Left lung (tissue), 10 donors: ENCODE measurements around the gene LRRC25. TPM values are rescaled to one million over a fixed set of nuclear protein-coding genes. Genes with fewer than 3 reads are reported as not detected.
A peak's percentile ranks its signal among the peaks of the same experiment; 100 is the strongest.

Experiments
- ATAC-seq: fragments of 200-7000 bp; cut with Tn5 transposase; one replicate; pipeline ENCODE4 v1.9.1; 2020; ENCODE audit warnings: moderate library complexity
- DNase-seq, 4 donors: peaks; one replicate each; pipeline ENCODE4 v3.0.0-alpha.2; 2013 to 2020
- H3K27ac ChIP-seq, 2 donors: fragments of 200-600 bp; sonication (generic) in 1 of 2; one replicate each; pipeline versions ENCODE4 v1.5.0 to v1.8.0; 2020 to 2021
- H3K27me3 ChIP-seq, 2 donors: fragments of 200-600 bp; sonication (generic) in 1 of 2; one replicate each; pipeline versions ENCODE4 v1.5.0 to v1.8.0; 2020 to 2021
- H3K36me3 ChIP-seq, 2 donors: fragments of 200-600 bp; sonication (generic) in 1 of 2; one replicate each; pipeline versions ENCODE4 v1.5.0 to v1.8.0; 2020 to 2021
- H3K4me1 ChIP-seq, 2 donors: fragments of 200-600 bp; one replicate each; pipeline ENCODE4 v1.8.0; 2021
- H3K4me3 ChIP-seq, 2 donors: fragments of 200-600 bp; sonication (generic) in 1 of 2; one replicate each; pipeline versions ENCODE4 v1.5.0 to v1.8.0; 2020 to 2021; ENCODE audit warnings: mild to moderate bottlenecking in 1 of 2
- H3K9me3 ChIP-seq, 2 donors: fragments of 200-600 bp; sonication (generic) in 1 of 2; one replicate each; pipeline versions ENCODE4 v1.5.0 to v1.8.0; 2020 to 2021
- intact Hi-C, 2 donors: fragments of 100-400 bp; cut with DNase I; formaldehyde crosslinking; loops; one replicate each; pipeline versions ENCODE4 v1.11.2 to v1.14.2; 2022
- polyA plus RNA-seq, 6 donors: library from polyadenylated mRNA; unstranded; fragments of 120-200 nt; gene quantifications; one replicate each; pipeline ENCODE4 v1.2.1, GENCODE V29; 2013; ENCODE audit not compliant: insufficient read length in 6 of 6
- total RNA-seq, 2 donors: library from RNA; stranded (reverse); fragmentation: NEBNext Ultra II Directional; extraction: Animal tissue kit (Norgen Biotek cat#: 25700); gene quantifications; one replicate each; pipeline ENCODE4 v1.2.1, GENCODE V29; 2021
- TF ChIP-seq, protein P1 (sequence below), 2 donors: fragments of 200-600 bp; sonication (generic) in 1 of 2; IDR thresholded peaks; one replicate each; pipeline versions ENCODE4 v1.5.0 to v1.8.0; 2021; ENCODE audit warnings: antibody characterized with exemption in 2 of 2
- donor health status: DM: no; HTN: yes; CAD: no.
- donor health status: DM: no; HTN: no; CAD: no.

LRRC25 gene
- total and polyA plus RNA-seq, 8 donors, result 1.3 to 53.7 (median 1.6) TPM

GRCh38 chr19:18440936-18441803 is 43.7 kb upstream of the LRRC25 start:
- H3K9me3 ChIP-seq, result no peaks in the 10 kb centered on the region
- H3K27ac ChIP-seq, result no peak overlapping the region
- no peak overlapping the region for H3K4me3 ChIP-seq
- ATAC-seq (no peak), DNase-seq (no peak)
- peaks cover 0 to 33% of the 10 kb centered on the region in 2 donors for H3K27me3 ChIP-seq
- H3K36me3 ChIP-seq, result peaks cover 0 to 35% of the 10 kb centered on the region in 2 donors
- TF ChIP-seq, protein P1, sequence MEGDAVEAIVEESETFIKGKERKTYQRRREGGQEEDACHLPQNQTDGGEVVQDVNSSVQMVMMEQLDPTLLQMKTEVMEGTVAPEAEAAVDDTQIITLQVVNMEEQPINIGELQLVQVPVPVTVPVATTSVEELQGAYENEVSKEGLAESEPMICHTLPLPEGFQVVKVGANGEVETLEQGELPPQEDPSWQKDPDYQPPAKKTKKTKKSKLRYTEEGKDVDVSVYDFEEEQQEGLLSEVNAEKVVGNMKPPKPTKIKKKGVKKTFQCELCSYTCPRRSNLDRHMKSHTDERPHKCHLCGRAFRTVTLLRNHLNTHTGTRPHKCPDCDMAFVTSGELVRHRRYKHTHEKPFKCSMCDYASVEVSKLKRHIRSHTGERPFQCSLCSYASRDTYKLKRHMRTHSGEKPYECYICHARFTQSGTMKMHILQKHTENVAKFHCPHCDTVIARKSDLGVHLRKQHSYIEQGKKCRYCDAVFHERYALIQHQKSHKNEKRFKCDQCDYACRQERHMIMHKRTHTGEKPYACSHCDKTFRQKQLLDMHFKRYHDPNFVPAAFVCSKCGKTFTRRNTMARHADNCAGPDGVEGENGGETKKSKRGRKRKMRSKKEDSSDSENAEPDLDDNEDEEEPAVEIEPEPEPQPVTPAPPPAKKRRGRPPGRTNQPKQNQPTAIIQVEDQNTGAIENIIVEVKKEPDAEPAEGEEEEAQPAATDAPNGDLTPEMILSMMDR (IDR thresholded peaks at IDR 0.05), result no peak
- H3K4me1 ChIP-seq, result peaks cover 4 to 33% of the 10 kb centered on the region in 2 donors
- intact Hi-C loops, result no loop called here

DNA sequence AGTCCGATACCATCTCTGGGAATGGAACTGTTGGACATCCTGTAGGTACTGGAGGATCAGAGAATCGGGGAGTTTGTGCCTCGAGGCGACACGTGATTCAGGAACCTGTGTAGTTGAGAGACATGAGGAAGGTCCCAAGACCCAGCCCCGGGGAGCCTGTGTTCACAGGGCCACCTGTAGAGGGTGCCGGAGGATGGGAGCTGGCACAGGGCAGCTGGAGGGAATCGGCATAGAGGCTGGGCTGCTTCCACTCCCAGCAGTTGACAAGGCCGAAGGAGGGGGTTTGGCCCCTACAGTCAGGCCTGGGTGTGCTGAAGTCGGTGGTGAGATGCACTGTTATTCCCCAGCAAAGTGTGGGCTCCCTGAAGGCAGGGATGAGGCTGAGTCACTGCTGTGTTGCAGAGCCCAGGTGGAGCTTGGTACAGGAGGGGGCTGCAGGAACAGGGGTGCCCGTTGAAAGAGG is 43.0 kb upstream of the LRRC25 start:
- intact Hi-C loops, result no loop called here
- H3K9me3 ChIP-seq, result no peaks in the 10 kb centered on the region
- peaks cover 4 to 37% of the 10 kb centered on the region in 2 donors for H3K4me1 ChIP-seq
- H3K4me3 ChIP-seq, result no peak overlapping the region
- no peak for DNase-seq
- no peak for ATAC-seq
- no peak overlapping the region for H3K27ac ChIP-seq
- H3K27me3 ChIP-seq, result peaks cover 0 to 34% of the 10 kb centered on the region in 2 donors
- H3K36me3 ChIP-seq, result peaks cover 0 to 33% of the 10 kb centered on the region in 2 donors
- TF ChIP-seq, protein P1 (IDR thresholded peaks at IDR 0.05), result no peak

DNA sequence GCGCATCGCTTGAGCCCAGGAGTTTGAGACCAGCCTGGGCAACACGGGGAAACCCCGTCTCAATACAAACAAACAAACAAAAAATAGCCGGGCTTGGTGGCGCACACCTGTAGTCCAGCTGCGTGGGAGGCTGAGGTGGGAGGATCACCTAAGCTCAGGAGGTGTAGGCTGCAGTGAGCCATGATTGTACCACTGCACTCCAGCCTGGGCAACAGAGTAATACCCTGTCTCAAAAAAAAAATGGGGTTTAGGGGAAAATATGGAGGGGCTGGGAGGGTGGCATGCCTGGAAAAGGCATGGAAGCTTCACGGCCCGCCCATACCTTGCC is 42.5 kb upstream of the LRRC25 start:
- intact Hi-C loops, result no loop called here
- TF ChIP-seq, protein P1 (IDR thresholded peaks at IDR 0.05), result no peak
- peaks cover 0 to 31% of the 10 kb centered on the region in 2 donors for H3K36me3 ChIP-seq
- ATAC-seq (no peak), DNase-seq (no peak)
- peaks cover 4 to 37% of the 10 kb centered on the region in 2 donors for H3K4me1 ChIP-seq
- H3K9me3 ChIP-seq, result no peaks in the 10 kb centered on the region
- H3K4me3 ChIP-seq, result no peak overlapping the region
- no peak overlapping the region for H3K27ac ChIP-seq
- peaks cover 0 to 37% of the 10 kb centered on the region in 2 donors for H3K27me3 ChIP-seq

- intact Hi-C loops, result no loop called here
- DNase-seq (peak in 1 of 4 donors; percentile 66), ATAC-seq (no peak)
- Histone ChIP-seq H3K4me1 (peaks cover 4 to 38% of the 10 kb centered on the region in 2 donors), H3K27me3 (peaks cover 0 to 43% of the 10 kb centered on the region in 2 donors), H3K36me3 (peaks cover 0 to 24% of the 10 kb centered on the region in 2 donors), H3K27ac (no peak overlapping the region), H3K4me3 (no peak overlapping the region), H3K9me3 (no peaks in the 10 kb centered on the region)
- TF ChIP-seq, protein P1 (IDR thresholded peaks at IDR 0.05), result no peak
These were observed 41.8 kb upstream of the LRRC25 start for GRCh38 chr19:18439025-18439909.
